Activated T-cell treated with anti-CD3 and anti-CD28 coated beads for 1 hour (primary cell): Measurements from ENCODE around the gene TSSC4.

ENCODE experiments used
- DNase-seq: peaks from one replicate; pipeline ENCODE4 v3.0.0-alpha.2; 2020; ENCODE audit warnings: low read depth

Gene TSSC4

DNA sequence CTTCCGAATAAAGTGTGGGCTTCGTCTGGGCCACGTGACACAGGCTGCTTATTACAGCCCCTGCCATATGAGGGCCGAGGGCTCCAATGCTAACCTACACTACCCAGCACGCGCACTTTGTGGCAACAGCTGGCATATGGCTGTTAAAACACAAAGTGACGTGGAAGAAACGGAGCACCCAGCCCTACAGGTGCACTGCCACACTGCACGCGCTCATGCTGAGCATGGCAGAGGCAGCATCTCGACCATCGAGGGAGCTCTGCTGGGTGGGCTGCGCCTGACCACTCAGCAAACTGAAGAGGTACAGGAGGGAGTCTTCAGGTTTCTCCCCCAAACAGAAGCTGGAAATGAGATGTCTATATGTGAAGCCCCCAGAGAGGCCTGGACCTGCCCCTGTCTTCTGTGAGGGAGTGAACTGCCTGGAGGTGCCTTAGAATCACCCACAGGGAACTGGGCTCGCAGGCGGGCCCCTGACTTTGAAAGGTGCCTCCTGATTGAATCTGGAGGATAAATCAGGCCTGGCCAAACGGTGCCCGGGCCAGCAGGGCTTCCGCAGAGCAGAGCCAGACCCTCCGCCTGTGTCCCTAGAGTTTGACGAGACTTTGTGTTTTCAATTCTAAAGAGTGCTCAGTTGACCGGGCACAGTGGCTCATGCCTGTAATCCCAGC lies 18.3 kb downstream of the TSSC4 start:
- DNase-seq = no peak

DNA sequence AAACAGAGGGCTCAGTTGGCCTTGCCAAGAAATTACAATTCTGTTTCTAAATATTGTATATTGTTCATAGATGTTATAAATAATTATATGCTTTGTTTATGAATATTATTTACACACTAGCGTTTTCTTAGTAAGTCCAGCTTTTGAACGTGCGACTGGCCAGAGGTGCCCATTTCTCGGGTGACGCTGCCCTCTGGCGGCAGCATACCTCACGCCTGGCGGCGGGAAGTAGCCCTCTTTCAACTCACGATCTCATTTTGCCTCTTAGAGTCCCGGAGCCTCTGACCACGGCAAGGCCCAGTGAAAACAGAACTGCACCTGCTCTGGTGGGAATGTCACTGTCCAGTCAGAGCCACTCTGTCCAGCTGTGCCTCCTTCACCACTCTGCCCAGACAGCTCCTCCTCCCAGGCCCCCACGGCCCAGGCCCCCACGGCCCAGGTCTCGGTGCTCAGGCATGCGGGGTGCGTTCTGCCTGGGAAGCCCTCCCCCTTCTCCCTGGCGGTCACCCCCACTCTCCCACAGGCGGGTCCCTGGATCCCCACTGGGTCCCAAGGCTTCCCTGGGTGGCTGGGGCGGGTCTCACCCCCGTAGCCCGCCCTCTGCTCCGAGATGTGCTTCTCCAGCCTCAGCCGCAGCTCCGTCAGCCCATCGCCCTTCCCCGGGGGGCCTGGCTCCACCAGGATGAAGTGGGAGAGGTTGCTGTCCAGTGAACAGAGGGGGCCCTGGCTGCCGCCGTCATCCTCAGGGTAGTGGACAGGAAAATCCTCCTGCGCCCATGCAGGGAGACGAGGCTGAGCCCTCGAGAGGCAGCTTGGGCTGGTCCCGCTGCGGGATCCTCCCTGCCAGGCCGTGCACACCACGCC lies 19.3 kb downstream of the TSSC4 start:
- DNase-seq = peak; percentile 48

DNA sequence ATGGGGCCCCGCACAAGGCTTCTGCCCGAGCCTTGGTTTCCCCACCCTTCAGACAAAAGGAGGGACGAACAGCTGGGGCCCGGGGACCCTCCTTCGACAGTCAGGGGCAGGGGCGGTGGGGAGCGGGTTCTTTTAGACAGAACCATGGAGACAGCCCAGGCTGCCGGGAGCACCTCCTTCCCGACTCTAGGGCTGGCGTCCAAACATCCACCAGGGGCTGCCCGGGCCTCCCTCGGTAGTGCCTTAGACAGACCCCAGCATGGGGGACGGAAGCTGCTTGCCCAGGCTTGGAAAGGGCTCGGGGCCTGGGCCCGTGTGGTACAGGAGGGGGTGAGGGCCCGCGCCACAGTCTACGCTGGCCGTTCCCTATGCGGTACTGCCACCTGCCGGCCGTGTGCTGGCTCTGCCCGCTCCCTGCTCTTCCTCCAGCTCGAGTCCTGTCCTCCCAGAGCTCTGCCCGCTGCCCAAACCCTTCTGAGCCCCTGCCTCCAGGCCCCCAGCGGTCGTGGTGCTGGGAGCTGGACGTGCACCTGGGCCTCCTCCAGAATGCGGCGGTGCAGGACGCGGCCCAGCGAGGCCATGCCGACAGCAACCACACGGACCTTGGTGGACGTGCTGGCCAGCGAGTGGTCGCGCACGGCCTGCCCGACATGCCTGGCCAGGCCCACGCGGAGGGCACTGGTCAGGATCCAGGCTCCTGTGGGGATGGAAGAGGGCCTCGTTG lies 20.1 kb downstream of the TSSC4 start:
- peak; percentile 68 for DNase-seq

DNA sequence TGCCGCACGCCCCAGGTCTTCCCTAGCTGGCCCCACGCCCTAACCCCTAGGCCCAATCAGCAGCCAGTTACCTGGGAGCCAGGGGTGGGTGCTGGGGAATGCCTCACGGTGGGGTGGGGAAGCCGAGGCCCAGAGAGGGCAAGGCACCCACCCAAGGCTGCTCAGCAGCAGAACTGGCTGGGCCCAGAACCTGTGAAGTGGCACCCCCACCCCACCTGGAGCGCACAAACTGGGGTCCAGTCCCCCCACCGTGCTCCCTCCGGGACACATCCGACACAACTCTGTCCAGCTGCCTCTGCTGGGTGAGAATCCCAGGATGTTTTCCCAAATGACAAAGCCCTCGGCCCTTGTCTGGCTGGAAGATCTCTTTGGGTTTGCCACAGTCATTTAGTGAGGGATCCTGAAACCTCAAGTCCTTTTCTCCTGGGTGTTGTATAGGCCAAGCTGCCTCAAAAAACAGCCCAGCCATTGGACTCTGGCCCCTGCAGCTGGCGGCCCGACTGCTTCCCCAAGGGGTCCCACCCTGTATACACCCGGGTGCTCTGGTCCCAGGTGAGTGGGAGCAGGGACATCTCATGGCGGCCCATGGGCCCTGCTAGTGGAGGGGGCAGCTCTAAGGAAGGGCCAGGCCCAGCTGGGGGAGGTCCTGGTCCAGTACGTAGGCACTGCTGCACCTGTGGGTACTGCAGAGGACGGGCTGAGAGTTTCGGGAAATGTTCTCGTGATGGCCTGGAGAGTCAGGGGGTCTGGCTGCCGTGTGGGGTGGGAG lies 20.9 kb downstream of the TSSC4 start:
- DNase-seq = no peak

DNA sequence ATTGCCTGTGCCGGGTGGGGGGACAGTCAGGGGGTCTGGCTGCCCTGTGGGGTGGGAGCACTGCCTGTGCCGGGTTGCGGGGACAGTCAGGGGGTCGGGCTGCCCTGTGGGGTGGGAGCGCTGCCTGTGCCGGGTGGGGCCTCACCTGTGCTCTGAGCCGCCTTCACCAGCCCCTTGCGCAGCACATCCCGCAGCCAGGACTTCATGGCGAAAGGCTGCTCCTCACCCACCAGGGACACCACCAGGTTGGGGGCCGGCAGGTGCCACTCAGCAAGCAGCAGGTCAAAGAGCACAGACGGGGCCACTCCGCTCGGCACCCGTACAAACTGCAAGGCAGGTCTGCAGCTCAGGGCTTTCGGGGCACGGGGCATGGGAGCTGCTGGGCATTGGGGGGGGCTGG lies 21.4 kb downstream of the TSSC4 start:
- no peak for DNase-seq

DNA sequence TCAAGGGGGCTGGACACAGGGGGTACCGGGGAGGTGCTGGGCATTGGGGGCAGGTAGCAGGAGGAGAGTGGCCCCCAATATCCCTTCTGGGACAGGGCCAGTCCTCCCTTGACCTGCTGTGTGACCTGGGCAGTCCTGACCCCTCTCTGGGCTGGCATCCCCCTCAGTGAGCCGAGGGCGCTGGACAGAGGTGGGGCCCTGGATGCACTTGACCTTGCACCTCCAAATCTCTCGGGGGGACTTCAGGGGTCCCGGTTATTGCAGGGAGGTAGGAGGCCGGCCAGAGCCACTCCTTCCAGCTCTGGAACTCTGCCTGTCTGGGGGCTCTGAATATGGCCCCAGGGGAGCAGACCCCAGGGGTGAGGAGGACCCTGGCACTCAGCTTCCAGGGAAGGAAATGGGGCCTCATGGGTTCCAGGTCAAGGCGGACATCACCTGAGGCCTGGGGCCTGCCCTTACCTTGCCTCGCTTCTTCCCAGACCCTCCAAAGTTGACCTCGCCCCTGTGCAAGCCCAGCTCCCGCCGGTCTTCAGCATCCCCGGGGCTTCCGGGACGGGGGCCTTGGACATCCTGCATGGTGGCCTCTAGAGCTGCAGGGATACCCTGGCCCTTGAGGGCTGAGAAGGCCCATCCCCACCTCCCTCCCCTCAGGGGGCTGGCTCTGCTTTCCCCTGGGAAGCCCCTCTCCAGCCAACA lies 22.1 kb downstream of the TSSC4 start:
- DNase-seq = no peak

DNA sequence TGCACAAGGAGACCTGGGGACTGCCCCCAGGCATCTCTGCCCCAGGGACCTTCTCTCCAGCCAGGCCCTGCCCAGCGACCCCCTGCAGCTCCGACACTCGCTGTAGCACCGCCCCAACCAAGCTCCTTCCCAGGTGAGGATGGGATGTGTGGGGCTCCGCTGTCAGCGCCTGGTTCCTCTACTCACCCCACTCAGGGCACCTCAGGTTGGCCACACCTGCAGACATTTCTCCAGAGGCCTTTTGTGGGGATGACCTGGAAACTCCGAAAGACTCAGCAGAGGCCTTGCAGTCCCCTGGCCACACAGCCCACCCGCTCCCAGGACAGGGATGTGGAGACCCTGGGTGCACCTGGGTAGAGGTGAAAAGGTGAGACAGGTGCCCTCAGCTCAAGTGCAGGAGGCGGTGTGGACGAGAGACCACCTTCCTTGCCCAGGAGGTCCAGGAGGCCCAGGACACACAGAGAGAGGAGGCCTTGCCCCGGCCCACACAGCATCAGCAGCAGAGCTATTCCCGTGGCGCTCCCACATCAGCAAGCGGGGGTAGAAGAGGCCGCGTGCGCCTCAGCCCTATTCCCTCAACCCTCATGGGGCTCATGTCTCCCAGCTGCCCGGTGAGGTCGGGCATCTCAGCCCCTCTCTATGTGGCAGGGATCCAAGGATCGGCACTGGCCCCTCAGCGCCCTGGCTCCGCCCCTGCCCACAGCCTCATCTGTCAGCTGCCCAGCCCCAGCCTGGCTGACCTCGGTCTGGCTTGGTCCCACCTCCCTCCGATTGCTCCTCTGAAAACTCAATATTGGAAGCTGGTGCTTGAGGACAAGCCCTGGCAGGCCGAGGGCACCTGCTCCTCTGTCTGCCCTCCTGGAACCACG lies 22.8 kb downstream of the TSSC4 start:
- no peak for DNase-seq

DNA sequence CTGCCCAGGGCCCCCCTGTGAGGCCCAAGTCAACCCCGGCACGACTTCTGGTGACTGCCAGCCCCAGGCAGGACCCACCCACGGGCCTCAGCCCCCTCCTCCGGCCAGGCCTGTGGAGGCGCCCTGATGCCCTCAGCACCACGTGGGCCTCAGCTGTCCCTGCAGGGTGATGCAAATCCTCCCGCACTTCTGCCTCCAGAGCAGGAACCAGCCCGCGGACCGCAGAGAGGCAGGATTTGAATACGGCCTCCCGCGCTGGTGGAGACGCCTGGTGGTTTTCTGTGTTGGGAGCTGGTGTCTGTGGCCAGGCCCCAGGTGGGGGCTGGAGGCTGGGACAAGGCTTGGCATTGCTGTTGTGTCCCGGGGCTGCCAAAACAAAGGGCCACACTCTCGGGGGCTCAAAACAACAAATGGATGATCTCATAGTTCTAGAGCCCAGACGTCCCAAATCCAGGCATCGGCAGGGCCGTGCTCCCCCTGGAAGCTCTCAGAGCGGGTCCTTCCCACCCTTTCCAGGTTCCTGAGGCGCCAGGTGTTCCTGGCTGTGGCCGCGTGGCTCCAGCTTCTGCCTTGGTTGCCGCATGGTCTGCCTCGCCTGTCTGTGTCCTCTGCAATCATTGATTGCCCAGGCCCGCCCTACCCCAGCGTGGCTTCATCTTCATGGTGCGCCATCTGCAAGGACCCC lies 24.4 kb downstream of the TSSC4 start:
- DNase-seq = no peak

DNA sequence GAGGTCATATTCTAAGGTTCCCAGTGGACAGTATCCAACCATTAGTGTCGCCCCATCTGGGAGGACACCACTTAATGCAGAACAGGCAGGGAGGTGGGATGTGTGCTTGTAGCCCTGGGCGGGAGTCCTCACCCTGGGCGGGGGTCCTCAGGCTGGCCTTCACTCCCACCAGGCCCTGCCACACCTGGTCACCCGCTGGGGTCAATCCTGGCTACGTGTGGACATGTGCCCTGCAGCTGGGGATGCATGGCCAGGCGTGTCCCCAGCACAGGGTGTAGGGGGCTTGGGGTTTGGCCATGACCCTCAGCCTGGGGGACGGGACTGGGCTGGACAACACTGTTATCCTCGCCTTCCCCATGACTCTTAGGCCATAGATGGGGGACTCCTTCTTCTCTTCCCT lies 25.0 kb downstream of the TSSC4 start:
- DNase-seq = no peak

DNA sequence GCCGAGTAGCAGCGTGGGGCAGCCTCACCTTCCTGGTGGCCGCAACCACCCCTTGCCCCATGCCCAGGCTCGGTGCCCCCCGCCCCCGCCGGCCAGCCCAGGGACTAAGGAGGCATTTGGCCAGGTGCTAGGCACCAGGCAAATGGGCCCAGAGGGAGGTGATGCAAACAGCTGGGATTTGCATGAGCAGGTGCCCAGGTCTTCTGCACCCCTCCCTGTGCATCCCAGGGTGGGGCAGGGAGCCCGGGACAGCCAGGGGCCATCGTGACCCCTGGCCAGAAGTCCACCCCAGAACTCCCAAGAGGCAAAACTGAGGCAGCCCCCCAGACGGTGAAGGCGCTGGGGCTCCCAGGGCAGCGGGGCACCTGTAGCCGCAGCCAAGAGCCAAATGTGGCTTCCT lies 25.7 kb downstream of the TSSC4 start:
- DNase-seq = no peak

DNA sequence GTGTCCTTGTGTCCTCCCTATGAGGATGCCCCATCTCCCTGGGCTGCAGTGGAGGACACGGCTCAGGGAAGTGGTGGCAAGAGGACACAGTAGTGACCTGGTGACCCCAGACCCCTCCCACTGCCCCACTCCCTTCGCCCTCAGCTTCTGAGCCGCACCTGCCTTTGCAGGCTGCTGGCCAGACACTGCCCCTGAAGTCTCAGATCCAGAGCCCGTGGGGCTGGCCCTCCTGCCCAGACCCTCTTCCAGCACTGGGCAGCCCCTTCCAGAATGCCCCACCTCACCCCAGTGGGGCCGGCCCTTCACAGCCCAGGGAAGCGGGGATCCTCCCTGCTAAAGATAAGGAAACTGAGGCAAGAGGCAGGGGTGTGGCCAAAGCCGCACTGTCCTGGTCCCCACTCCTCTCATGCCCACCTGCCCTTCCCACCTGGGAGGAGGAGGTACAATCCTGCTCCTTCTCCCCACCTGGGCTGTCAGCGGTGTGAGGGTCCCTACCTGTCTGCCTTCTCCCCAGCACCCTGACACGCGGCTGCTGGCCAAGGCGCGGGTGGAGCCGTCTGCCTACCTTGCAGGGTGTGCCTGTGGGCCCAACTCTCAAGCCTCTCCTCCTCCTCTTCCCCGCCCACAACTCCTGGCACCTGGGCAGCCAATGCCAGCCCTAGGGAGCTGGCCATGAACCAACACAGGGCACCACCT lies 26.4 kb downstream of the TSSC4 start:
- DNase-seq = no peak

DNA sequence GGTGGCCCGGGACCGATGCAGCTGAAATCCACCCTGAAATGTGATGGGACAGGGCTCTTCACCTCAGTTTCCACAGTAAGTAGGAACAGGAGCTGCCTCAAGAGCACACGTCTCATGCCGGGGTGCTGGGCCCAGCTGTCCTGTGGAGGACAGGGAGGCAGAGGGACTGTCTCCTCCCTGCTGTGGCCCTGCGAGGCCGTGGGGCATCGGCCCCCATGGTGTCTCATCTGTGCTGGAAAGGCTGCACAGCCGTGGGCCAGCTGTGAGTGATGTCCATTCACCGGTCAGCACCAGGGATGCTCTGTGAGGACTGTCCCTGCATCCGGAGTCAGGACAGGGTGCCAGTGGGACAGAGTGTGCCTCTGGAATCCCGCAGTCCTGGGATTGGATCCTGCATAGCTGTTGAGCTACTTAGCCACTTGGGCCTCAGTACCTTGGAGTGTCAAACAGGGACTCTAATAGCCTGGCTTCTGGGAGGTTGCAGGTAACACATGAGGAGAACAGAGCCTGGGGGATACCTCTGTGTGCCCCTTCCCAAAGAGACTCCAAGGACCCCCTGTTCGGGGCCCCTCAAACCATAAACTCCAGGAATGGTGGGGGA lies 27.3 kb downstream of the TSSC4 start:
- DNase-seq = no peak

DNA sequence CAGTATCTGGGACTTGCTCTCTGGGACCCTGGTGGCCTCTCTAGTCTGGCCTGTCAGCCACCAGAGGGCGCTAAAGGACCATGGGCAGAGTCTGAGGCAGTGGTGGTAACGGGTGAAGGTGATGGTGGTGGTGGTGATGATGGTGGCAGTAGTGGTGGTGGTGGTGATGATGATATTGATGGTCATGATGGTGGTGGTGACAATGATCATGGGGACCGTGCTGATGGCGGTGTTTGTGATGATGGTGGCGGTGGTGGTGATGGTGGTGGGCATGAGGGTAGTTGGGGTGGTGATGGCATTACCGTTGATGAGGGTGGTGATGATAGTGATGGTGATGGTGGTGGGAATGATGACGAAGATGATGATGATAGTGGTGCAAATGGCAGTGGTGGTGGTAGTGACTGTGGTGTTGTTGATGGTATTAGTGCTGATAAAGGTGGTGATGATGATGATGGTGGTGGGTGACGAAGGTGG lies 27.8 kb downstream of the TSSC4 start:
- DNase-seq = peak; percentile 93

DNA sequence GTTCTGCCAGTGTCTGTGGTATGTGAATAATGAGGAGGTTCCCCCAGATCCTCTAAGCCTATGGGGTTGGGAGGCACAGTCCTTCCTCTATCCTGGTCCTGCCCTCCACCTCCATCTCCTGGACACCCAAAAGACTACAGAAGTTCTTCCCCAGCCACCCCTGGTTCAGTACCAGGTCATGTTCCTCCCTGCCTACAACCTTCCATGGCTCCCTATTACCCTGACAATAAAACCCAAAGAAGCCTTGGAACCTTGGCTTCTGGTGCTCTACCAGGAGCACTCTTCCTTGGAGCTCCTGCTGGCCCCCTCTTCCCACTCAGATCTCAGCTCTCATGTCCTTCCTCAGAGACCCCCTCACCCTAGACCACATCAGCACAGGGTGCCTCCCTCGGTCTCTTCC lies 30.8 kb downstream of the TSSC4 start:
- no peak for DNase-seq

DNA sequence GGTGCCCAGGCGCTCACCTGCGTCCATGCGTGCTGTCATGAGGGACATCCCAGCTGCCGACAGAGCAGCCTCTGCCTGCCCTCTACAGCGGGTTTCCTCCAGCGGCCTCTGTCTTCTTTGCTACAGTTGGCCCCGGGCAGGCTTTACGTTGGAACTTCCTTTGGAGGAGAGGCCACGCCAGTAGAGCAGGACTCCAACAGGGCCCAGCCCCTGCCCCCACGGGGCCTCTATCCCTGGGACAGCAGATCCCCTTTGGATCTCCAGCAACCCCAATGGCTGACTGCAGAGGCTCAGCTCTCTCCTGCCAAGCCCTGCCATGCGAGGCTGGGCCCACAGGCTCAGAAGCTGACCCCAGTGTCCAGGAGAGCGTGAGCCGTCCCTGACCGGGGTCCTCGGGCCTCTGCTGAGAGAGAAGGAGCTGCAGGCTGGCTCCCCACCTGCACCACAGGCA lies 31.6 kb downstream of the TSSC4 start:
- no peak for DNase-seq

DNA sequence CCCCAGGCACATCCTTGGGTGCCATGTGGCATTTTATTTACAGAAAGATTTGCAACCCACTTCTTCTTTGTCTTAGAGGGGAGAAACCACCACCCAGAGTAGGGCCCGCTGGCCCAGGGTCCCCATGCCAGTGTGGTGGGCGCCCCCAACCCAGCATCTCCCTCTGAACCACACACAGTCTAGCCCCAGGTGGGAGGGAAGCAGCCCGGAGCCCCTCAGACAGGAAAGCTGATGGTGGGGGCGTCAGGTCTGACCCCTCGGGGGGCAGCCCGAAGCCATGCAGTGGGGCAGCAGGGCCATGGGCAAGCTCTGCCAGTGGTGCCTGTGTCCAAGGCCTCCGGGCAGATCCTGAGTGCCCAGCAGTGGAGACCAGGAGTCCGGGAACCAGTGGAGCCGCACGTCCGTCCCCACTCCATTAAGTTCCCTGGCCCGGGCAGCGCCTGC lies 32.1 kb downstream of the TSSC4 start:
- DNase-seq = no peak

DNA sequence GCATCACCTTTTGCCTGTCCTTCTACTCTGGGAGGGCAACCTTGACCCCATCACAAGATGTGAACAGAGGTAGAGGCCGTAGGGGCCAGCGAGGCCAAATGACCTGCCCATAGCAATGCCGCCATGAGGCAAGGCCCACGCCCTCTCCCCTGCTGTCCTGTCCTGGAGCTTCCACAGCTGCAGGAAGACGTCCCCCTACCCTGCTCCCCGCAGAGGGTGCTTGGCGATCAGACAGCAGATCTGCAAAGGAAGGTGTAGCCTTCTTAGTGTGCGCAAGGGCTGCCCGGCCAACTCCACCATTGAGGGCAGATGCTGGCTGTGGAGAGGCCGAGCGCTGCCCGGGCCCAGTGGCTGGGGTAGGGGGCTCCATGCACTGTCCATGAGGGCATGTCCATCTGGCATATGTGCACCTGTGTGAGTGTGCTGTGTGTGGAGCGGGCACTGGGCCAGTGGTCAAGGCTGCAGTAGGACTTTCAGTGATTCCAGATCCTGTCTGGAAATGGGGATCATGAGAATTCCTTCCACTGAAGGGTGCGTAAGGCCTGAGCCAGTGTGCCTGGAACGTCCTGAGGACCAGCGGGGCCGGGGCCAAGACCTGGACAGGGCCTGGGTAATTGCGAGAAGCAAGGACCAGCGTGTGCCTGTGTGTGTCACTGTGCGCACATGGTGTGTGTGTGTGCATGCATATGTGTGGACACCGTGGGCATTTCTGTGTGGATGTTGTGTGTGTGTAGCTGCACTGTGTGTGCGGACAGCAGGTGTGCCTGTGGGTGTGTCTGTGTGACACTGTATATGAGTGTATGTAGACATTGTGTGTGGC lies 32.8 kb downstream of the TSSC4 start:
- no peak for DNase-seq

DNA sequence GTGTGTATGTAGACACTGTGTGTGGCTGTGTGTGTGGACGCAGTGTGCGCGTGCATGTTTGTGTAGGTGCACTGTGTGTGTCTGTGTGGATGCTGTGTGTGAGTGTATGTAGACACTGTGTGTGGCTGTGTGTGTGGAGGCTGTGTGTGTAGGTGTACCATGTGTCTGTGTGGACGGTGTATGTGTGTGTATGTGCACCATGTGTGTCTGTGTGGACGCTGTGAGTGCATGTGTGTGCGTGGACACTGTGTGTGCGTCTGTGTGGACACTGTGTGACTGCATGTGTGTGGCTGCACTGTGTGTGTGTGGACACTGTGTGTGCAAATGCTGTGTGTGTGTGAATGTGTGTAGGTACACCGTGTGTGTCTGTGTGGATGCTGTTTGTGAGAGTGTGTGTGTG lies 33.5 kb downstream of the TSSC4 start:
- no peak for DNase-seq
